ENCODE results near the gene KCNF1.

Gene KCNF1

GRCh38 chr2:10892796-10893350, 18.9 kb upstream of the KCNF1 start:
- no peaks in the 10 kb centered on the region for H3K27me3 ChIP-seq (ENCODE audit: control insufficient read depth, insufficient read depth, low read length)
- H3K27ac ChIP-seq = no peak overlapping the region
- H3K4me3 ChIP-seq (ENCODE audit: low read depth, low read length) = no peak overlapping the region
- no peaks in the 10 kb centered on the region for H3K4me1 ChIP-seq
- no peaks in the 10 kb centered on the region for H3K79me2 ChIP-seq
- no peaks in the 10 kb centered on the region for H3K9me3 ChIP-seq (ENCODE audit: control insufficient read depth, low read length)
- no peak for TF ChIP-seq CTCF (IDR thresholded peaks at IDR 0.05)
- H3K36me3 ChIP-seq (ENCODE audit: control insufficient read depth, insufficient read depth, low read length) = no peaks in the 10 kb centered on the region
- no peak overlapping the region for H2AFZ ChIP-seq
- no peak overlapping the region for H3K9ac ChIP-seq
- no peak overlapping the region for H3K4me2 ChIP-seq (ENCODE audit: low read length)

DNA sequence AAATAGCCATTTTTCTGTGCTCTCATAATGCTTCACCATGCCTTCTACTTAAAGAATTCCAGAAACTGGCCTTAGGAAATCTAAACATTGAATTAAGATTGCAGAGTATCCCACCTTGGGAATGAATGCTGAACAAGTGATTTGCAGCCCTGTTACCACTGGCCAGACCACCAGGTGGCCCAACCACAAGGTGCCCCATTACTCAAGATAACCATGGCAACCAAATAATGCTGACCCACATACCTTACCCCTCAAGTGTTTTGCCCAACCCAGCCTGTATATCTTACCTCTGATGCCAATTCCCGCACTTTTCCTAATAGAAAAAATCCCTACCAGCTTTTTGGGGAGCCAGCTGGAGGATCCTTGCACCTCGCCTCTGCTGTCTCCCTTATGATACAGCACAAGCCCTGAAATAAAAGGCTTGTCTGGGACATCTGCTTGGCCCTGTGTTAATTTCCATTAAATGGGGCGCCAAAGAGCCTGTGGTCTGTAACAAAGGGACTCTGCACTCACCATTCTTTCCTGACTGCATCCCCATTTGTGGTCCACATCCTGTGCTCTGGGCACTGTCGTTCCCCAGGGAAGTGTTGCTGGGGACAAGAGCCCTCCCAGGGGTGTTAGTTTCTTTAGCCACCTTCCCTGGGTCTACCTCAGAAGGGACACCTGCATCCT, 17.3 kb upstream of the KCNF1 start:
- H3K79me2 ChIP-seq = no peaks in the 10 kb centered on the region
- H3K4me1 ChIP-seq = no peaks in the 10 kb centered on the region
- H3K4me3 ChIP-seq (ENCODE audit: low read depth, low read length) = no peak overlapping the region
- no peaks in the 10 kb centered on the region for H3K9me3 ChIP-seq (ENCODE audit: control insufficient read depth, low read length)
- no peaks in the 10 kb centered on the region for H3K27me3 ChIP-seq (ENCODE audit: control insufficient read depth, insufficient read depth, low read length)
- no peak overlapping the region for H3K27ac ChIP-seq
- H3K9ac ChIP-seq = no peak overlapping the region
- H3K4me2 ChIP-seq (ENCODE audit: low read length) = no peak overlapping the region
- no peak overlapping the region for H2AFZ ChIP-seq
- H3K36me3 ChIP-seq (ENCODE audit: control insufficient read depth, insufficient read depth, low read length) = no peaks in the 10 kb centered on the region
- TF ChIP-seq CTCF (IDR thresholded peaks at IDR 0.05) = no peak

DNA sequence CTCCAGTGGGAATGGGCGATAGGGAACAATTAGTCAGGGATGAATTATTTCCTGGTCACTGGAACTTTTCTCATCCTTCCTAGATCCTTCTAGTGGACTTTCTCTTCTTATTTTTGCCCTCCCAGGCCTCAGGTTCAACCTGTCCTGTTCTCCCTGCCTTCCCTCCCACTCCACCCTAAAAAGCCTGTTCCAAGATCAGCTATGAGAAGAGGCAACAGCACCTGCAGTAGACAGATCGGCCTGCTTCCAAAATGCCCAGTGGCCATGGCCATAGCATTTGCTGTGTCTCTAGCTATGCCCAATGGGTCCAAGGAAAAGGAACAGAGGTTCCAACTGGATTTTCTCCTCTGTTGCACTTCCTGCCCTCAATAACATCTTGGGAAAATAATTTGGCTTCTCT, 16.5 kb upstream of the KCNF1 start:
- Histone ChIP-seq H3K9me3 (ENCODE audit: control insufficient read depth, low read length) (no peaks in the 10 kb centered on the region), H3K4me3 (ENCODE audit: low read depth, low read length) (no peak overlapping the region), H3K79me2 (no peaks in the 10 kb centered on the region), H3K9ac (no peak overlapping the region), H3K27ac (no peak overlapping the region), H3K4me2 (ENCODE audit: low read length) (no peak overlapping the region), H2AFZ (no peak overlapping the region), H3K4me1 (no peaks in the 10 kb centered on the region), H3K36me3 (ENCODE audit: control insufficient read depth, insufficient read depth, low read length) (no peaks in the 10 kb centered on the region), H3K27me3 (ENCODE audit: control insufficient read depth, insufficient read depth, low read length) (no peaks in the 10 kb centered on the region)
- TF ChIP-seq CTCF (IDR thresholded peaks at IDR 0.05) = no peak

GRCh38 chr2:10897956-10898355, 13.8 kb upstream of the KCNF1 start:
- H3K27me3 ChIP-seq (ENCODE audit: control insufficient read depth, insufficient read depth, low read length) = no peaks in the 10 kb centered on the region
- H3K4me2 ChIP-seq (ENCODE audit: low read length) = no peak overlapping the region
- no peak overlapping the region for H3K27ac ChIP-seq
- no peak overlapping the region for H3K4me3 ChIP-seq (ENCODE audit: low read depth, low read length)
- H3K4me1 ChIP-seq = no peaks in the 10 kb centered on the region
- no peaks in the 10 kb centered on the region for H3K36me3 ChIP-seq (ENCODE audit: control insufficient read depth, insufficient read depth, low read length)
- H3K9me3 ChIP-seq (ENCODE audit: control insufficient read depth, low read length) = no peaks in the 10 kb centered on the region
- no peak for TF ChIP-seq CTCF (IDR thresholded peaks at IDR 0.05)
- H3K9ac ChIP-seq = no peak overlapping the region
- H3K79me2 ChIP-seq = no peaks in the 10 kb centered on the region
- no peak overlapping the region for H2AFZ ChIP-seq

Data from parathyroid adenoma (tissue), 2 donors.